Measurements from ENCODE around the gene RPL36. TPM values are rescaled to one million over a fixed set of nuclear protein-coding genes. Genes with fewer than 3 reads are reported as not detected.
"Not testable (repeated sequence)": the region's sequence is repeated elsewhere in the genome, so short reads cannot be mapped to it uniquely, and the experiment has no call there.

Gene RPL36
- total RNA-seq, 2 donors from 2014 or later, result 844 to 976 TPM

DNA sequence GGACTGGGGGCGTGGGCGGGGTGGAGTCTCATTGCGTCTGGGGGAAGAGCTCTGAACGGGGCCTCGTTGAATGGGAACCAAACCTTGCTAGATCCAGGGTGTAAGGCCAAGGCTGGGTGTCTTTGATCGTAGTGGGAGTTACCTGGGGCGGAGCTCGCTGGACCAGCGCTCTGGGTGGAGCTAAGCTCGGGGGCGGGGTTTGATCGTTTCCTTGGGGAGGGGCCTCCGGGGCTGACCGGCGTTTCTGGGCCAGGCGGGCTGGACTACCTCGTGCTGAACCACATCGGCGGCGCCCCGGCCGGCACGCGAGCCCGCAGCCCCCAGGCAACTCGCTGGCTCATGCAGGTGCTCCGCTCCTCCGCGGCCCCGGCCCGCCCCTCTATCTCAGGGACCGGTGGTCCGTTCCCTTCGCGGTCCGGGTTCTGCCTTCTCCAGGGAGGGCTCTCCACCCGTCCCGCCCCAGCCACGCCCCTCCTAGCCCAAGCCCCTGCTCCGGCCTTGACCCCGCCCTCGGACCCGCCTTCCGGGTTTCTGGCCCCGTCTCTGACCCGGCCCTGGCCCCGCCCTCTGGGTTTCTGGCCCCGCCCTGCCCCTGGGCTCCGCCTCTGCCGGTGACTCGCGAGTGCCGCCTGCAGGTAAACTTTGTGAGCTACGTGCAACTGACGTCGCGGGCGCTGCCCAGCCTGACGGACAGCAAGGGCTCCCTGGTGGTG, 3.3 kb upstream of the RPL36 start:
- H3K27me3 ChIP-seq, result no peaks in the 10 kb centered on the region
- H3K36me3 ChIP-seq, result no peaks in the 10 kb centered on the region
- TF ChIP-seq, protein P1, sequence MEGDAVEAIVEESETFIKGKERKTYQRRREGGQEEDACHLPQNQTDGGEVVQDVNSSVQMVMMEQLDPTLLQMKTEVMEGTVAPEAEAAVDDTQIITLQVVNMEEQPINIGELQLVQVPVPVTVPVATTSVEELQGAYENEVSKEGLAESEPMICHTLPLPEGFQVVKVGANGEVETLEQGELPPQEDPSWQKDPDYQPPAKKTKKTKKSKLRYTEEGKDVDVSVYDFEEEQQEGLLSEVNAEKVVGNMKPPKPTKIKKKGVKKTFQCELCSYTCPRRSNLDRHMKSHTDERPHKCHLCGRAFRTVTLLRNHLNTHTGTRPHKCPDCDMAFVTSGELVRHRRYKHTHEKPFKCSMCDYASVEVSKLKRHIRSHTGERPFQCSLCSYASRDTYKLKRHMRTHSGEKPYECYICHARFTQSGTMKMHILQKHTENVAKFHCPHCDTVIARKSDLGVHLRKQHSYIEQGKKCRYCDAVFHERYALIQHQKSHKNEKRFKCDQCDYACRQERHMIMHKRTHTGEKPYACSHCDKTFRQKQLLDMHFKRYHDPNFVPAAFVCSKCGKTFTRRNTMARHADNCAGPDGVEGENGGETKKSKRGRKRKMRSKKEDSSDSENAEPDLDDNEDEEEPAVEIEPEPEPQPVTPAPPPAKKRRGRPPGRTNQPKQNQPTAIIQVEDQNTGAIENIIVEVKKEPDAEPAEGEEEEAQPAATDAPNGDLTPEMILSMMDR (IDR thresholded peaks at IDR 0.05), result peak; percentile 83
- H3K9me3 ChIP-seq, result no peaks in the 10 kb centered on the region
- peak overlapping the region; percentile 34 to 50 for H3K9ac ChIP-seq (ENCODE audit: low read depth in 2 of 2, low read length in 2 of 2)
- peak overlapping the region; percentile 75 for H3K27ac ChIP-seq
- intact Hi-C loops (cut with DNase I), result no loop called here
- peak overlapping the region; percentile 57 for H3K4me3 ChIP-seq
- H3K4me1 ChIP-seq, result peaks cover 3% of the 10 kb centered on the region
- peak; percentile 100 for DNase-seq

DNA sequence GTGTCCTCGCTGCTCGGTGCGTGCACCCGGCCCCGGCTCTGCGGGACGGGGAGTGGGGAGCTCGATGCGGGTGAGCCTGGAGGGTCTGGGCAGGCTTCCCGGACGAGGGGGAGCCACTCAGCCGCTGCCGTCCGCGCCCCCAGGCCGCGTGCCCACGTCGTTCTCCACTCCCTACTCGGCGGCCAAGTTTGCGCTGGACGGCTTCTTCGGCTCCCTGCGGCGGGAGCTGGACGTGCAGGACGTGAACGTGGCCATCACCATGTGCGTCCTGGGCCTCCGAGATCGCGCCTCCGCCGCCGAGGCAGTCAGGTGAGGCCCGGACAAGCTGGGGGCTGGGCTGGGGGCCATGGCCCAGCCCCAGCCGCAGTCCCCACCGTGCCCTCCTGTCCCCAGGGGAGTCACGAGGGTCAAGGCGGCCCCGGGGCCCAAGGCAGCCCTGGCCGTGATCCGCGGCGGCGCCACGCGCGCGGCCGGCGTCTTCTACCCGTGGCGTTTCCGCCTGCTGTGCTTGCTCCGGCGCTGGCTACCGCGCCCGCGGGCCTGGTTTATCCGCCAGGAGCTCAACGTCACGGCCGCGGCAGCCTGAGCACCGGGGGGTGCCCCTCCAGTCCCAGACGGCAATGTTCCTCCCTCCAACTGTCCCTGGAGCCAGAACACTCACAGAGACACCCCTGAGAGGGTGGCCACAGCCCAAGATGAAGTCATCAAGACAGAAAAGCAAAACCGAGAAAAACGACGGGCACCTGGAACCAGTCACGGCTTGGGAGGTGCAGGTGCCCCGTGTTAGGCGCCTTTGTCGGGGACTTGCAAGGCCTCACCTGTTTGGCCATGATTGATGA, 2.5 kb upstream of the RPL36 start:
- Histone ChIP-seq H3K4me3 (peak overlapping the region; percentile 57), H3K27me3 (no peaks in the 10 kb centered on the region), H3K36me3 (no peaks in the 10 kb centered on the region), H3K9me3 (no peaks in the 10 kb centered on the region), H3K4me1 (peaks cover 11% of the 10 kb centered on the region), H3K27ac (no peak overlapping the region), H3K9ac (ENCODE audit: low read depth in 2 of 2, low read length in 2 of 2) (peak overlapping the region in 1 of 2 donors; percentile 50)
- TF ChIP-seq, protein P1 (IDR thresholded peaks at IDR 0.05), result no peak
- no peak for DNase-seq
- intact Hi-C loops (cut with DNase I), result no loop called here

DNA sequence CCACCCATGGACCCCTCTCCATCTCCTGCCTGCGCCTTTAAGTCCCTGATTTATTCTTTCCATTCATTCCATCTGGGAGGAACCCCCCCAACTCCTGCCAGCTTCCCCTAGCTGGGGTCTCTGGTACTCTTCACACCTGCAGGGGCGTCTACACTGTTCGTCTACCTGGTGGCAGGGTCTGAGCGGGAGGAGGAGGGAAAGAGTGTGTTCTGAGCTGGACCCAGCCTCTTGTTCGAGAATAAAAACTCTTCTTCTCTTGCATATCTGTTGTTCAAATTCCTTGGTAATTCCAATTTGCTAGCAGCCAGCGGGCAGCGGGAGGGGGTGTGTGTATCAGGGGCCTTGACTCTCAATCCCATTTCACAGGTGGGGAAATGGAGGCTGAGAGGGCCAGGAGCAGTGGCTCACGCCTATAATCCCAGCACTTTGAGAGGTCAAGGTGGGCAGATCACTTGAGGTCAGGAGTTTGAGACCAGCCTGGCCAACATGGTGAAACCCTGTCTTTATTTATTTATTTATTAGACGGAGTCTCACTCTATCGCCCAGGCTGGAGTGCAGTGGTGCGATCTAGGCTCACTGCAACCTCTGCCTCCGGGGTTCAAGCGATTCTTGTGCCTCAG, 1.7 kb upstream of the RPL36 start:
- H3K27ac ChIP-seq; DNase-seq; H3K4me3 ChIP-seq; H3K36me3 ChIP-seq; intact Hi-C loops (cut with DNase I); H3K27me3 ChIP-seq; H3K9ac ChIP-seq (ENCODE audit: low read depth in 2 of 2, low read length in 2 of 2); H3K9me3 ChIP-seq: not testable (repeated sequence)
- H3K4me1 ChIP-seq, result peaks cover 11% of the 10 kb centered on the region

DNA sequence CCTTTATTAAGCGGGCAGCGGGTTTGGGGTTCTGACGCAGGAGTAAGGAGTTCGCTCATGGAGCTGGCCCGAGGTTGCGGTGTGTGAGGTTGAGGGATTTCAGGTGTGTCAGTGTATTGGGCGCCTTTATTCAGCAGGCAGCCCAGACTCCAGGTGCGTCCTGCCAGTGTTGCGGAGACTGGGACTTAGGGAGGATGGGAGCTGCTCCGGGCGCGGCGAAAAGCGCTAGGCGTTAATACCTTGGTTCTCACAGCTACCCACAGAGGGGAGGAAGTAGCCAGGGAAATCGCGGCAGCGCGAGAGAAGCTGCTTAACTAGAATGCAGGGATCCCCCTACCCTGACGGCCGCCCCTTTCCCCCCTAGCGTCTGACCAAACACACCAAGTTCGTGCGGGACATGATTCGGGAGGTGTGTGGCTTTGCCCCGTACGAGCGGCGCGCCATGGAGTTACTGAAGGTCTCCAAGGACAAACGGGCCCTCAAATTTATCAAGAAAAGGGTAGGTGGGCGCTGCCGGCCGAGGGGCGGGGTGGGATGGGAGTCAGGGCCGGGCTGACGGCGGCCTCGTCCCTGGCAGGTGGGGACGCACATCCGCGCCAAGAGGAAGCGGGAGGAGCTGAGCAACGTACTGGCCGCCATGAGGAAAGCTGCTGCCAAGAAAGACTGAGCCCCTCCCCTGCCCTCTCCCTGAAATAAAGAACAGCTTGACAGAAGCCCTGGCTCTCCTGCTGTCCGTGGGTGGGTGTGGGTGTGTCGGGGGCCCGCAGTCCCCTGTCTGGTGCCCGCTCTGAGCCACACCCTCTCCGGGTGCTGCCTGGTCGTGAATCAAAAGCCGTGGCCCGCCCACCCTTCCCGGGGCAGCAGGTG, 1.1 kb downstream of the RPL36 start:
- H3K4me1 ChIP-seq, result peaks cover 11% of the 10 kb centered on the region
- no peaks in the 10 kb centered on the region for H3K27me3 ChIP-seq
- H3K9me3 ChIP-seq, result no peaks in the 10 kb centered on the region
- intact Hi-C loops (cut with DNase I), result no loop called here
- H3K4me3 ChIP-seq, result peak overlapping the region; percentile 76
- H3K36me3 ChIP-seq, result peaks cover 13% of the 10 kb centered on the region
- H3K27ac ChIP-seq, result peak overlapping the region; percentile 84
- peak overlapping the region; percentile 79 to 92 for H3K9ac ChIP-seq (ENCODE audit: low read depth in 2 of 2, low read length in 2 of 2)
- TF ChIP-seq, protein P1 (IDR thresholded peaks at IDR 0.05), result no peak
- DNase-seq, result peak; percentile 85

DNA sequence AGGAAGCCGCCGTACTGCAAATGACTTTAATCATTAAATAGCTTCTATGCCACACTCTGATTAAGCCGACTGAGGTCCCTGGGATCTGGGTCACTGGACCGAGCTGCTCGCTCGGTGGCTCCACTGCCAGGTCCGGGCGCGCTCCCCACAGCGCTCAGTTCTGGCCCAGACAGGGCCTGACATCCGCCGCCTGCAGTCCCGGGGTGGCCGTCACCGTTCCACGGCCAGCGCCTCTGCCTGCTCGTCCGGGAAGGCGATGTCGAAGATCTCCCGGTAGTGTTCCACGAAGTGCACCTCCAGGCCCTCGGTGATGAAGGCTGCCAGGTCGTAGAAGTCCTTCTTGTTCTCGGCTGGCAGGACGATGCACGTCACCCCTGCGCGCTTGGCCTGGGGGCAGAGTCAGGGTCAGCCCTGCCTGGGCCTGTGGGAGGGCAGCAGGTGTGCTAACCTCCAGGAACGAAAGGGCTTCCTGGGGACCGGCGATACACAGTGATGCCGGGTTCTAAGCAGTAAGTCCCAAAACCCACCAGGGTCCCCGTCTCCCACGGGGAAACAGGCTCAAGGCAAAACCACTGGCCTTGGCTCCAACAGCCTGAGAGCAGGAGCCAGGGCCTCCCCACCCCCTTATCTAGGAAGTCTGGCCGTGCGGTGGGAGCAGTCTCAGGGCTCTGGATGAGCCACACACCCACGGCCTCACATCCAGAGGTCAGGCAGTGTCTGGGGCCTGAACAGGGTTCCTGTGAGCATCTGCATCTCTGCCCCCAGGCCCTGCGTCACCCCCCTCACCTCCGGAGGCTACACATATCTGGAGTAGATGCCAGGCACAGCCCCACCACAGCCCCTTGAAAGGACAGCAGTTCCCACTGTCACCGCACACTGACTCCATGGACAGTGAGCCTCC, 2.0 kb downstream of the RPL36 start:
- TF ChIP-seq, protein P1 (IDR thresholded peaks at IDR 0.05), result no peak
- peak overlapping the region; percentile 84 for H3K27ac ChIP-seq
- peaks cover 11% of the 10 kb centered on the region for H3K4me1 ChIP-seq
- no peak for DNase-seq
- intact Hi-C loops (cut with DNase I), result no loop called here
- peak overlapping the region; percentile 76 for H3K4me3 ChIP-seq
- no peaks in the 10 kb centered on the region for H3K27me3 ChIP-seq
- H3K36me3 ChIP-seq, result peaks cover 13% of the 10 kb centered on the region
- H3K9me3 ChIP-seq, result no peaks in the 10 kb centered on the region
- H3K9ac ChIP-seq (ENCODE audit: low read depth in 2 of 2, low read length in 2 of 2), result peak overlapping the region; percentile 77 to 79
